Hepatocyte (in vitro differentiated cells): ENCODE results near the gene CALY. TPM values are rescaled to one million over a fixed set of nuclear protein-coding genes. Genes with fewer than 3 reads are reported as not detected.

ENCODE experiments used
- DNase-seq: peaks from one replicate; pipeline ENCODE4 v3.0.0-alpha.2; 2016; ENCODE audit warnings: low spot score
- H2AFZ ChIP-seq: fragments of 200-600 bp; sonication (generic); 2 replicates; pipeline ENCODE4 v1.6.0; 2016; ENCODE audit warnings: antibody characterized with exemption, mild to moderate bottlenecking
- H3K27ac ChIP-seq: fragments of 200-600 bp; sonication (generic); 2 replicates; pipeline ENCODE4 v1.5.1; 2016; ENCODE audit warnings: mild to moderate bottlenecking
- H3K27me3 ChIP-seq: fragments of 200-600 bp; sonication (generic); 2 replicates; pipeline ENCODE4 v1.6.1; 2016
- H3K36me3 ChIP-seq: fragments of 200-600 bp; sonication (generic); replicated peaks from 2 replicates; pipeline ENCODE4 v1.5.1; 2016; ENCODE audit warnings: low read depth; ENCODE audit not compliant: insufficient read depth
- H3K4me1 ChIP-seq: fragments of 200-600 bp; sonication (generic); 2 replicates; pipeline ENCODE4 v1.5.1; 2016; ENCODE audit warnings: mild to moderate bottlenecking, moderate library complexity; ENCODE audit not compliant: insufficient read depth
- H3K4me2 ChIP-seq: fragments of 200-600 bp; sonication (generic); 2 replicates; pipeline ENCODE4 v1.6.0; 2016
- H3K4me3 ChIP-seq: fragments of 200-600 bp; sonication (generic); 2 replicates; pipeline ENCODE4 v1.5.1; 2016; ENCODE audit warnings: mild to moderate bottlenecking
- H3K79me2 ChIP-seq: fragments of 200-600 bp; sonication (generic); 2 replicates; pipeline ENCODE4 v1.6.0; 2017; ENCODE audit warnings: mild to moderate bottlenecking
- H3K9me2 ChIP-seq: fragments of 200-600 bp; sonication (generic); replicated peaks from 2 replicates; pipeline ENCODE4 v1.6.0; 2017; ENCODE audit warnings: mild to moderate bottlenecking; ENCODE audit not compliant: insufficient read depth
- H3K9me3 ChIP-seq: fragments of 200-600 bp; sonication (generic); 2 replicates; pipeline ENCODE4 v1.5.1; 2016; ENCODE audit warnings: low read depth, mild to moderate bottlenecking
- H4K20me1 ChIP-seq: fragments of 200-600 bp; sonication (generic); 2 replicates; pipeline ENCODE4 v1.6.0; 2016; ENCODE audit warnings: mild to moderate bottlenecking; ENCODE audit not compliant: insufficient read depth, poor library complexity, severe bottlenecking
- CTCF ChIP-seq: fragments of 200-600 bp; sonication (generic); IDR thresholded peaks from 2 replicates; pipeline ENCODE4 v1.5.1; 2016; ENCODE audit warnings: antibody characterized with exemption, mild to moderate bottlenecking; ENCODE audit not compliant: poor library complexity
- EZH2 ChIP-seq: fragments of 200-600 bp; sonication (generic); IDR thresholded peaks from 2 replicates; pipeline ENCODE4 v1.6.1; 2016; ENCODE audit warnings: antibody characterized with exemption, mild to moderate bottlenecking, borderline replicate concordance
- EZH2phosphoT487 ChIP-seq: fragments of 200-600 bp; sonication (generic); IDR thresholded peaks from one replicate; pipeline ENCODE4 v1.6.1; 2018; ENCODE audit warnings: antibody characterized with exemption, mild to moderate bottlenecking, low read depth, moderate library complexity; ENCODE audit not compliant: unreplicated experiment, severe bottlenecking
- WGBS: methylation state at CpG from one replicate; pipeline ENCODE4 v1.1.6; 2016; ENCODE audit warnings: low lambda C conversion rate; ENCODE audit errors: missing lambda C conversion rate; 5-methylcytosine and 5-hydroxymethylcytosine counted together
- polyA plus RNA-seq: library from polyadenylated mRNA; unstranded; fragments of >200 nt; fragmentation: Nextera tagmentation; extraction: Ambion mirVana; gene quantifications from 2 replicates; pipeline ENCODE4 v1.2.1, GENCODE V29; 2016
- total RNA-seq: library from RNA; depleted of rRNA; stranded (reverse); fragments of >200 nt; gene quantifications from 2 replicates; pipeline ENCODE4 v1.2.3, GENCODE V29; 2014

Gene CALY
- total and polyA plus RNA-seq, 2 experiments from 2014 or later: 2.3 to 3.7 TPM

GRCh38 chr10:133318494-133319127, 18.1 kb downstream of the CALY start:
- Histone ChIP-seq H3K27me3 (no peaks in the 10 kb centered on the region), H3K9me3 (no peaks in the 10 kb centered on the region), H3K4me2 (peak overlapping the region; percentile 98), H3K79me2 (no peaks in the 10 kb centered on the region), H3K27ac (no peak overlapping the region), H3K9me2 (no peaks in the 10 kb centered on the region), H4K20me1 (no peaks in the 10 kb centered on the region), H2AFZ (peak overlapping the region; percentile 74), H3K4me3 (no peak overlapping the region), H3K36me3 (no peaks in the 10 kb centered on the region), H3K4me1 (no peaks in the 10 kb centered on the region)
- 11% methylated on average over 50 of the region's 51 CpGs for WGBS
- peak; percentile 83 for DNase-seq
- TF ChIP-seq CTCF: peak; percentile 84
- TF ChIP-seq EZH2phosphoT487: no peak

- Histone ChIP-seq H3K27me3 (no peaks in the 10 kb centered on the region), H2AFZ (no peak overlapping the region), H3K27ac (no peak overlapping the region), H3K4me1 (no peaks in the 10 kb centered on the region), H4K20me1 (no peaks in the 10 kb centered on the region), H3K79me2 (no peaks in the 10 kb centered on the region), H3K9me3 (no peaks in the 10 kb centered on the region), H3K9me2 (no peaks in the 10 kb centered on the region), H3K4me2 (no peak overlapping the region), H3K36me3 (no peaks in the 10 kb centered on the region), H3K4me3 (no peak overlapping the region)
- WGBS: 97% methylated on average over 5 of the region's 7 CpGs
- no peak for DNase-seq
- no peak for TF ChIP-seq EZH2phosphoT487
- no peak for TF ChIP-seq CTCF
- no peak for TF ChIP-seq EZH2
Observed at GRCh38 chr10:133316732-133317131, 20.0 kb downstream of the CALY start.

- Histone ChIP-seq H2AFZ (no peak overlapping the region), H3K27ac (no peak overlapping the region), H3K4me1 (no peaks in the 10 kb centered on the region), H3K9me2 (no peaks in the 10 kb centered on the region), H3K27me3 (no peaks in the 10 kb centered on the region), H3K9me3 (no peaks in the 10 kb centered on the region), H3K36me3 (no peaks in the 10 kb centered on the region), H3K79me2 (no peaks in the 10 kb centered on the region), H3K4me3 (no peak overlapping the region), H4K20me1 (no peaks in the 10 kb centered on the region), H3K4me2 (no peak overlapping the region)
- no peak for TF ChIP-seq EZH2
- TF ChIP-seq CTCF: no peak
- no peak for TF ChIP-seq EZH2phosphoT487
- no peak for DNase-seq
- WGBS: 88% methylated on average over 4 of the region's 9 CpGs
Observed at GRCh38 chr10:133316266-133316665, 20.4 kb downstream of the CALY start.
